Suprapubic skin (tissue), 3 donors: ENCODE measurements around the gene RUNX2.
"Not testable (repeated sequence)": the region's sequence is repeated elsewhere in the genome, so short reads cannot be mapped to it uniquely, and the experiment has no call there.

Experiments used
- EP300 ChIP-seq: sonication (generic); formaldehyde crosslinking; IDR thresholded peaks from one replicate; pipeline ENCODE4 v1.6.1; 2017; ENCODE audit warnings: antibody characterized with exemption
- POLR2A ChIP-seq, 2 donors: fragments of 450-650 bp; IDR thresholded peaks; one replicate each; pipeline ENCODE4 v1.6.1; 2017; ENCODE audit warnings: antibody characterized with exemption in 2 of 2, mild to moderate bottlenecking in 2 of 2, moderate library complexity in 2 of 2
- TF ChIP-seq, protein P1 (sequence below), 2 donors: fragments of 200-600 bp in 1 of 2; fragments of 450-650 bp in 1 of 2; sonication (generic) in 1 of 2; IDR thresholded peaks; one replicate each; pipeline ENCODE4 v1.5.1; 2016 to 2019; ENCODE audit warnings: antibody characterized with exemption in 2 of 2, mild to moderate bottlenecking in 1 of 2, moderate library complexity in 1 of 2

DNA sequence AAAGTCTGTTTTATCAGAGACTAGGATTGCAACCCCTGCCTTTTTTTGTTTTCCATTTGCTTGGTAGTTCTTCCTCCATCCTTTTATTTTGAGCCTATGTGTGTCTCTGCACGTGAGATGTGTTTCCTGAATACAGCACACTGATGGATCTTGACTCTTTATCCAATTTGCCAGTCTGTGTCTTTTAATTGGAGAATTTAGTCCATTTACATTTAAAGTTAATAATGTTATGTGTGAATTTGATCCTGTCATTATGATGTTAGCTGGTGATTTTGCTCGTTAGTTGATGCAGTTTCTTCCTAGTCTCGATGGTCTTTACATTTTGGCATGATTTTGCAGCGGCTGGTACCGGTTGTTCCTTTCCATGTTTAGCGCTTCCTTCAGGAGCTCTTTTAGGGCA is 345.0 kb downstream of the RUNX2 start:
- TF ChIP-seq POLR2A (IDR thresholded peaks at IDR 0.05); EP300: not testable (repeated sequence)
- TF ChIP-seq, protein P1, sequence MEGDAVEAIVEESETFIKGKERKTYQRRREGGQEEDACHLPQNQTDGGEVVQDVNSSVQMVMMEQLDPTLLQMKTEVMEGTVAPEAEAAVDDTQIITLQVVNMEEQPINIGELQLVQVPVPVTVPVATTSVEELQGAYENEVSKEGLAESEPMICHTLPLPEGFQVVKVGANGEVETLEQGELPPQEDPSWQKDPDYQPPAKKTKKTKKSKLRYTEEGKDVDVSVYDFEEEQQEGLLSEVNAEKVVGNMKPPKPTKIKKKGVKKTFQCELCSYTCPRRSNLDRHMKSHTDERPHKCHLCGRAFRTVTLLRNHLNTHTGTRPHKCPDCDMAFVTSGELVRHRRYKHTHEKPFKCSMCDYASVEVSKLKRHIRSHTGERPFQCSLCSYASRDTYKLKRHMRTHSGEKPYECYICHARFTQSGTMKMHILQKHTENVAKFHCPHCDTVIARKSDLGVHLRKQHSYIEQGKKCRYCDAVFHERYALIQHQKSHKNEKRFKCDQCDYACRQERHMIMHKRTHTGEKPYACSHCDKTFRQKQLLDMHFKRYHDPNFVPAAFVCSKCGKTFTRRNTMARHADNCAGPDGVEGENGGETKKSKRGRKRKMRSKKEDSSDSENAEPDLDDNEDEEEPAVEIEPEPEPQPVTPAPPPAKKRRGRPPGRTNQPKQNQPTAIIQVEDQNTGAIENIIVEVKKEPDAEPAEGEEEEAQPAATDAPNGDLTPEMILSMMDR (IDR thresholded peaks at IDR 0.05) = not testable (repeated sequence)
